Kidney (tissue), 14 donors: ENCODE measurements around the gene AP1M1. TPM values are rescaled to one million over a fixed set of nuclear protein-coding genes. Genes with fewer than 3 reads are reported as not detected.

Experiments
- DNase-seq, 5 donors: peaks; one replicate each; pipeline ENCODE4 v3.0.0-alpha.2; 2013 to 2020
- FAIRE-seq: peaks from 2 replicates; lab custom pipeline; 2012; peaks lifted over from hg19 to GRCh38; lab: Jason Lieb, UNC
- H3K27ac ChIP-seq, 2 donors: one replicate each; pipeline ENCODE4 v1.7.0; 2013; ENCODE audit warnings: low read depth in 2 of 2, low read length in 2 of 2, inconsistent platforms in 1 of 2
- H3K27me3 ChIP-seq: one replicate; pipeline ENCODE4 v1.7.1; 2013; ENCODE audit warnings: low read length, inconsistent platforms; ENCODE audit not compliant: control insufficient read depth, insufficient read depth
- H3K36me3 ChIP-seq, 3 donors: one replicate each; pipeline versions ENCODE4 v1.7.0 to v1.7.1; 2013; ENCODE audit warnings: low read length in 3 of 3, control low read depth in 1 of 3, inconsistent platforms in 1 of 3; ENCODE audit not compliant: insufficient read depth in 3 of 3, control insufficient read depth in 2 of 3
- H3K4me1 ChIP-seq, 3 donors: one replicate each; pipeline versions ENCODE4 v1.7.0 to v1.7.1; 2013; ENCODE audit warnings: low read length in 3 of 3, inconsistent platforms in 1 of 3, low read depth in 1 of 3; ENCODE audit not compliant: control insufficient read depth in 2 of 3, insufficient read depth in 2 of 3
- H3K4me3 ChIP-seq, 3 donors: one replicate each; pipeline versions ENCODE4 v1.7.0 to v1.8.1; 2013; ENCODE audit warnings: low read length in 3 of 3, control low read depth in 1 of 3, inconsistent platforms in 1 of 3
- H3K9ac ChIP-seq, 3 donors: one replicate each; pipeline versions ENCODE4 v1.7.0 to v1.7.1; 2013; ENCODE audit warnings: low read length in 3 of 3, control low read depth in 1 of 3, inconsistent platforms in 1 of 3
- H3K9me3 ChIP-seq, 3 donors: one replicate each; pipeline versions ENCODE4 v1.7.0 to v1.7.1; 2013; ENCODE audit warnings: low read length in 3 of 3, control low read depth in 1 of 3, inconsistent platforms in 1 of 3; ENCODE audit not compliant: control insufficient read depth in 2 of 3, insufficient read depth in 1 of 3
- CTCF ChIP-seq: IDR thresholded peaks from 3 replicates; pipeline ENCODE4 v1.5.1; 2012; ENCODE audit warnings: mild to moderate bottlenecking, moderate library complexity, borderline replicate concordance; ENCODE audit not compliant: insufficient read depth; ENCODE audit errors: extremely low read depth
- intact Hi-C: fragments of 100-400 bp; cut with DNase I; formaldehyde crosslinking; loops from one replicate; pipeline ENCODE4 v1.11.1; 2022
- polyA plus RNA-seq: library from polyadenylated mRNA; stranded (reverse); fragments of 350-450 nt; fragmentation: Illumina TruSeq; extraction: RNeasy Lipid Tissue Mini Kit (QIAGEN cat#74804); gene quantifications from one replicate; pipeline ENCODE4 v1.2.3, GENCODE V29; 2014; ENCODE audit warnings: low read depth, low replicate concordance; ENCODE audit not compliant: insufficient read depth
- total RNA-seq: library from RNA; stranded (reverse); fragmentation: NEBNext Ultra II Directional; extraction: Animal tissue kit (Norgen Biotek cat#: 25700); gene quantifications from one replicate; pipeline ENCODE4 v1.2.1, GENCODE V29; 2021
- donor health status: control.
- donor health status: control.
- donor health status: control.
- donor health status: control.
- donor health status: control.
- donor health status: DM: yes; HTN: yes; CAD: no.
- donor health status: Normal renal cell carcinoma (clear cell type).

AP1M1 gene
- total and polyA plus RNA-seq, 2 donors from 2014 or later = 56.0 to 67.8 TPM

- FAIRE-seq = no peak
- Histone ChIP-seq H3K4me1 (no peaks in the 10 kb centered on the region), H3K9ac (no peak overlapping the region), H3K4me3 (no peak overlapping the region), H3K27ac (no peak overlapping the region), H3K9me3 (no peaks in the 10 kb centered on the region), H3K27me3 (no peaks in the 10 kb centered on the region), H3K36me3 (no peaks in the 10 kb centered on the region)
- no peak for TF ChIP-seq CTCF
- intact Hi-C loops = no loop called here
- no peak for DNase-seq
Observed at GRCh38 chr19:16160943-16161560, 36.7 kb upstream of the AP1M1 start.

- Histone ChIP-seq H3K9ac (no peak overlapping the region), H3K4me1 (no peaks in the 10 kb centered on the region), H3K36me3 (no peaks in the 10 kb centered on the region), H3K27ac (no peak overlapping the region), H3K27me3 (no peaks in the 10 kb centered on the region), H3K4me3 (no peak overlapping the region), H3K9me3 (no peaks in the 10 kb centered on the region)
- FAIRE-seq (no peak), DNase-seq (no peak)
- intact Hi-C loops = no loop called here
- TF ChIP-seq CTCF = no peak
Observed at GRCh38 chr19:16161840-16162239, 35.9 kb upstream of the AP1M1 start.

- no peak for FAIRE-seq
Observed at GRCh38 chr19:16164222-16164890, 33.4 kb upstream of the AP1M1 start.

More at GRCh38 chr19:16164222-16164890, 33.4 kb upstream of the AP1M1 start:
- TF ChIP-seq CTCF = no peak
- Histone ChIP-seq H3K27me3 (no peaks in the 10 kb centered on the region), H3K4me1 (no peaks in the 10 kb centered on the region), H3K36me3 (no peaks in the 10 kb centered on the region), H3K9ac (no peak overlapping the region), H3K4me3 (no peak overlapping the region), H3K27ac (no peak overlapping the region), H3K9me3 (no peaks in the 10 kb centered on the region)
- DNase-seq = no peak
- intact Hi-C loops = no loop called here
